ENCODE measurements around the gene SIRPG. TPM values are rescaled to one million over a fixed set of nuclear protein-coding genes. Genes with fewer than 3 reads are reported as not detected.

SIRPG gene
- total RNA-seq, 1 experiment from 2014 or later: not detected

- Histone ChIP-seq H3T11ph (ENCODE audit: low read length) (no peak overlapping the region), H3K79me2 (ENCODE audit: insufficient read depth, low read length) (no peaks in the 10 kb centered on the region), H3K27me3 (ENCODE audit: insufficient read depth, low read length) (no peaks in the 10 kb centered on the region), H3K4me2 (ENCODE audit: insufficient read depth, insufficient read length, low read length) (no peak overlapping the region), H2AK5ac (ENCODE audit: insufficient read length, low read length) (no peak overlapping the region), H3K9ac (ENCODE audit: extremely low read depth, insufficient read length, low read length) (no peak overlapping the region), H2BK120ac (ENCODE audit: low read depth, low read length, poor library complexity, severe bottlenecking) (no peak overlapping the region), H4K5ac (ENCODE audit: insufficient read length, low read depth, low read length) (no peak overlapping the region), H2BK12ac (ENCODE audit: insufficient read length, low read depth, low read length) (no peak overlapping the region), H3K9me3 (ENCODE audit: control insufficient read depth, low read depth, low read length) (no peaks in the 10 kb centered on the region), H3K27ac (ENCODE audit: insufficient read length, low read depth, low read length) (no peak overlapping the region), H3K18ac (ENCODE audit: insufficient read length, low read depth, low read length) (no peak overlapping the region), H4K8ac (replicated peaks; ENCODE audit: insufficient read length, low read depth, low read length) (no peak overlapping the region), H4K91ac (ENCODE audit: insufficient read length, low read depth, low read length) (no peak overlapping the region), H2BK15ac (ENCODE audit: low read depth, low read length) (no peak overlapping the region), H3K23ac (ENCODE audit: insufficient read length, low read depth, low read length) (no peak overlapping the region), H3K14ac (ENCODE audit: insufficient read depth, low read length) (no peak overlapping the region; the same call in 1 of the 2 replicates), H3K56ac (ENCODE audit: insufficient read length, low read depth, low read length) (no peak overlapping the region), H4K20me1 (ENCODE audit: control insufficient read depth, insufficient read depth, insufficient read length) (no peaks in the 10 kb centered on the region), H3K23me2 (ENCODE audit: insufficient read length, low read depth, low read length, poor library complexity, severe bottlenecking) (no peaks in the 10 kb centered on the region), H3K79me1 (ENCODE audit: insufficient read depth, low read depth, low read length, poor library complexity, severe bottlenecking) (no peaks in the 10 kb centered on the region), H3K4ac (ENCODE audit: low read depth, low read length) (no peak overlapping the region), H2AFZ (ENCODE audit: low read length) (no peak overlapping the region), H3K4me1 (ENCODE audit: insufficient read depth, low read length) (no peaks in the 10 kb centered on the region), H2BK20ac (ENCODE audit: low read depth, low read length, poor library complexity, severe bottlenecking) (no peak overlapping the region), H2BK5ac (ENCODE audit: insufficient read length, low read length) (no peak overlapping the region)
- Mint-ChIP-seq H3K9me3 (peaks cover 18 to 20% of the 10 kb centered on the region in 2 experiments), H3K4me1 (peaks cover 9 to 13% of the 10 kb centered on the region in 2 experiments), H3K36me3 (ENCODE audit: insufficient read depth in 1 of 3, low read depth in 3 of 3) (peaks cover 3 to 12% (median 6%) of the 10 kb centered on the region in 3 experiments; a peak in 5 of 7 replicates), H3K27ac (no peak overlapping the region), H3K4me3 (no peak overlapping the region), H3K27me3 (ENCODE audit: low read depth) (peaks cover 70% of the 10 kb centered on the region)
- no peak for TF ChIP-seq CTCF (conservative IDR thresholded peaks at IDR 0.05)
- DNase-seq: no peak
- WGBS (ENCODE audit: extremely low coverage, insufficient read length, low lambda C conversion rate): no CpG with 5 or more reads among the region's 3 CpGs
Measured at GRCh38 chr20:1674361-1674760, 16.8 kb upstream of the SIRPG start.

Data from H9 (cell line).